Kidney (tissue), 14 donors: ENCODE data around the gene BAG5. TPM values are rescaled to one million over a fixed set of nuclear protein-coding genes. Genes with fewer than 3 reads are reported as not detected.

Source experiments
- DNase-seq, 5 donors: peaks; one replicate each; pipeline ENCODE4 v3.0.0-alpha.2; 2013 to 2020
- FAIRE-seq: peaks from 2 replicates; lab custom pipeline; 2012; peaks lifted over from hg19 to GRCh38; lab: Jason Lieb, UNC
- H3K27ac ChIP-seq, 2 donors: one replicate each; pipeline ENCODE4 v1.7.0; 2013; ENCODE audit warnings: low read depth in 2 of 2, low read length in 2 of 2, inconsistent platforms in 1 of 2
- H3K27me3 ChIP-seq: one replicate; pipeline ENCODE4 v1.7.1; 2013; ENCODE audit warnings: low read length, inconsistent platforms; ENCODE audit not compliant: control insufficient read depth, insufficient read depth
- H3K36me3 ChIP-seq, 3 donors: one replicate each; pipeline versions ENCODE4 v1.7.0 to v1.7.1; 2013; ENCODE audit warnings: low read length in 3 of 3, control low read depth in 1 of 3, inconsistent platforms in 1 of 3; ENCODE audit not compliant: insufficient read depth in 3 of 3, control insufficient read depth in 2 of 3
- H3K4me1 ChIP-seq, 3 donors: one replicate each; pipeline versions ENCODE4 v1.7.0 to v1.7.1; 2013; ENCODE audit warnings: low read length in 3 of 3, inconsistent platforms in 1 of 3, low read depth in 1 of 3; ENCODE audit not compliant: control insufficient read depth in 2 of 3, insufficient read depth in 2 of 3
- H3K4me3 ChIP-seq, 3 donors: one replicate each; pipeline versions ENCODE4 v1.7.0 to v1.8.1; 2013; ENCODE audit warnings: low read length in 3 of 3, control low read depth in 1 of 3, inconsistent platforms in 1 of 3
- H3K9ac ChIP-seq, 3 donors: one replicate each; pipeline versions ENCODE4 v1.7.0 to v1.7.1; 2013; ENCODE audit warnings: low read length in 3 of 3, control low read depth in 1 of 3, inconsistent platforms in 1 of 3
- H3K9me3 ChIP-seq, 3 donors: one replicate each; pipeline versions ENCODE4 v1.7.0 to v1.7.1; 2013; ENCODE audit warnings: low read length in 3 of 3, control low read depth in 1 of 3, inconsistent platforms in 1 of 3; ENCODE audit not compliant: control insufficient read depth in 2 of 3, insufficient read depth in 1 of 3
- intact Hi-C: fragments of 100-400 bp; cut with DNase I; formaldehyde crosslinking; loops from one replicate; pipeline ENCODE4 v1.11.1; 2022
- polyA plus RNA-seq: library from polyadenylated mRNA; stranded (reverse); fragments of 350-450 nt; fragmentation: Illumina TruSeq; extraction: RNeasy Lipid Tissue Mini Kit (QIAGEN cat#74804); gene quantifications from one replicate; pipeline ENCODE4 v1.2.3, GENCODE V29; 2014; ENCODE audit warnings: low read depth, low replicate concordance; ENCODE audit not compliant: insufficient read depth
- total RNA-seq: library from RNA; stranded (reverse); fragmentation: NEBNext Ultra II Directional; extraction: Animal tissue kit (Norgen Biotek cat#: 25700); gene quantifications from one replicate; pipeline ENCODE4 v1.2.1, GENCODE V29; 2021
- TF ChIP-seq, protein P1 (sequence below): IDR thresholded peaks from 3 replicates; pipeline ENCODE4 v1.5.1; 2012; ENCODE audit warnings: mild to moderate bottlenecking, moderate library complexity, borderline replicate concordance; ENCODE audit not compliant: insufficient read depth; ENCODE audit errors: extremely low read depth
- donor health status: control.
- donor health status: control.
- donor health status: control.
- donor health status: control.
- donor health status: control.
- donor health status: DM: yes; HTN: yes; CAD: no.
- donor health status: Normal renal cell carcinoma (clear cell type).

The BAG5 gene
- total and polyA plus RNA-seq, 2 donors from 2014 or later: 17.1 to 64.5 TPM

DNA sequence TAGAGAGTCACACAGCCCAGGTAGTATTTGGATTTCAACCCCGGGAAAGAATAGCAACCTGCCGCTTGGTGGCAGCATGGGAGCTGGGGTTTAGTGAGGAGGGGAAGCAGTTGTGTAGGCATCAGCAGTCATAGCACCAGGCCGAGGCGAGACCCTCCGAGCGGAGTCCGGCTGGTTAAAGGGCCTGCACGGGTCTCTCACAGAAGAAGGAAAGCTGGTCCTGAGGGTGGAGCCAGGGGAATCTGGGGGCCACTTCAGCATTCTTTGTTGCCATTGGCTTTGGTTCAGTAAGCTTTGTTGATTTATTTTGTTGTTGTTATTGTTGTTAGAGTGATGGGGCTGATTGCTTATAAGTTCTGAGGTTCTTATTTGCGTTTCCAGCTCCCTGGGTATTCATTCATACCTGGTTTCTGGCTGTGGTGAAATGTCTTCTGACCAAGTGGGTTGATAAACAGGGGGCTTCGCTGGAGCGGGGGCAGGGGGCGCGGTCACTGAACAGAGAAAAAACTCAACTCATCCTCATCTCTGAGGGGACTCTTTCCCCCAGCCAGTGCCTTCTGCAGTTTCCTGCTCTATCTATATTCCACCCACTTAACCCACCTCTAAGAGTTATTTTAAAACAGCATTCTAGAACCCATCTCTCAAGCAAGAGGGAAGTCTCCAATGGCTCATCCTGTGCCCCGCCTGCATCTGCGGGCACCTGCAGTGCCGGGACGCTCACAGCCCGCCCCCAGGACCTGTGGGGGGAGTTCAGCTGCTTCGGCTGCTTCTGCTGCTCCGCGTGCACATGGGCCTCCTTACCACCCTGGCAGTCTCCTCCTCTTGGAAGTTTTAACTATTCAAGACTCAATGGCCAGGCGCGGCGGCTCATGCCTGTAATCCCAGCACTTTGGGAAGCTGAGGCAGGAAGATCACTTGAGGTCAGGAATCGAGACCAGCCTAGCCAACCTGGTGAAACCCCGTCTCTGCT lies 51.4 kb downstream of the BAG5 start:
- no peaks in the 10 kb centered on the region for H3K9me3 ChIP-seq
- intact Hi-C loops: no loop called here
- no peak overlapping the region for H3K27ac ChIP-seq
- H3K36me3 ChIP-seq: peaks cover 0 to 12% (median 9%) of the 10 kb centered on the region in 3 donors
- H3K27me3 ChIP-seq: no peaks in the 10 kb centered on the region
- H3K4me1 ChIP-seq: peaks cover 2 to 16% (median 11%) of the 10 kb centered on the region in 3 donors
- H3K4me3 ChIP-seq: no peak overlapping the region
- FAIRE-seq (no peak), DNase-seq (no peak)
- H3K9ac ChIP-seq: no peak overlapping the region
- TF ChIP-seq, protein P1, sequence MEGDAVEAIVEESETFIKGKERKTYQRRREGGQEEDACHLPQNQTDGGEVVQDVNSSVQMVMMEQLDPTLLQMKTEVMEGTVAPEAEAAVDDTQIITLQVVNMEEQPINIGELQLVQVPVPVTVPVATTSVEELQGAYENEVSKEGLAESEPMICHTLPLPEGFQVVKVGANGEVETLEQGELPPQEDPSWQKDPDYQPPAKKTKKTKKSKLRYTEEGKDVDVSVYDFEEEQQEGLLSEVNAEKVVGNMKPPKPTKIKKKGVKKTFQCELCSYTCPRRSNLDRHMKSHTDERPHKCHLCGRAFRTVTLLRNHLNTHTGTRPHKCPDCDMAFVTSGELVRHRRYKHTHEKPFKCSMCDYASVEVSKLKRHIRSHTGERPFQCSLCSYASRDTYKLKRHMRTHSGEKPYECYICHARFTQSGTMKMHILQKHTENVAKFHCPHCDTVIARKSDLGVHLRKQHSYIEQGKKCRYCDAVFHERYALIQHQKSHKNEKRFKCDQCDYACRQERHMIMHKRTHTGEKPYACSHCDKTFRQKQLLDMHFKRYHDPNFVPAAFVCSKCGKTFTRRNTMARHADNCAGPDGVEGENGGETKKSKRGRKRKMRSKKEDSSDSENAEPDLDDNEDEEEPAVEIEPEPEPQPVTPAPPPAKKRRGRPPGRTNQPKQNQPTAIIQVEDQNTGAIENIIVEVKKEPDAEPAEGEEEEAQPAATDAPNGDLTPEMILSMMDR: no peak

DNA sequence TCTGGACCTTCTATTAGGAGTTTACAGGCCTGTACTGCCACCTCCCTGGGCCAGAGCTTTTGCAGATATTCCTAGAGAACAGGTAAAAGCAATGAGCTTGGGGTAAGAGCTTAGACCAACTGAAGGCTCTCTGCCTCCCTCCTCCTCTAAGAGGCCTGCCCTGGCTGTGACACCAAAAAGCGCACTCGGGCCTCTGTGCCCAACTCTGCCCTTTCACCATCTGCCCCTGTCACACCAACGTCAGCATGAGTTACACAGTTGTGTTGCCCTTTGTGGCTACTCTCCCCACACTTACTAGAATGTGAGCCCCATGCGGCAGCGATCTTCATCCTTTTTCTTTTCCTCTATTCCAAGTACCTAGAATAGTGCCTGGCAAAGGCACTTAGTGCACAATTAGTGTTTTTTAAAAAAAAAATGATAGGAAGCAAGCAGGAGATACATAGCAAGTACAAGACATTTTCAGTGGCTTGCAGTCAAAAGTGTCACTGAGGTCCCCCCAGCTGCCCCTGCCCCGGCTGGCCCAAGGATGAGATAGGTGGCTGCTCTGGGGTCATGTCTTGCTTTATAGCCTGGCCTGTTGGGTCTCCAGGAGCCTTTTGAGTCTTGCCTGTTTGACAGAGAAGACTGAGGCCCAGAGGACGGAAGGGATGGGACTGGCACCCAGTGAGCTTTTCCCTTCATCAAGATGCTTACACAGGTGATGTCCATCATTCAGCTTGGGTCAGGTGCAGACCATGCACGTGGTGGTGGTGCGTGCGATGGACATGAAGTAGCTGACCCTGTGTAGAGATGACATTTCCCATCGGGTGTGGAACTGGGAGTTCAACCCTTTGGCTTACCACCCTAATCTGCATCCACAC lies 52.4 kb downstream of the BAG5 start:
- peaks cover 0 to 14% (median 9%) of the 10 kb centered on the region in 3 donors for H3K36me3 ChIP-seq
- DNase-seq (no peak), FAIRE-seq (no peak)
- intact Hi-C loops: no loop called here
- TF ChIP-seq, protein P1: no peak
- H3K4me3 ChIP-seq: no peak overlapping the region
- H3K4me1 ChIP-seq: peaks cover 2 to 16% (median 11%) of the 10 kb centered on the region in 3 donors
- H3K27ac ChIP-seq: no peak overlapping the region
- H3K9me3 ChIP-seq: no peaks in the 10 kb centered on the region
- no peaks in the 10 kb centered on the region for H3K27me3 ChIP-seq
- H3K9ac ChIP-seq: no peak overlapping the region

DNA sequence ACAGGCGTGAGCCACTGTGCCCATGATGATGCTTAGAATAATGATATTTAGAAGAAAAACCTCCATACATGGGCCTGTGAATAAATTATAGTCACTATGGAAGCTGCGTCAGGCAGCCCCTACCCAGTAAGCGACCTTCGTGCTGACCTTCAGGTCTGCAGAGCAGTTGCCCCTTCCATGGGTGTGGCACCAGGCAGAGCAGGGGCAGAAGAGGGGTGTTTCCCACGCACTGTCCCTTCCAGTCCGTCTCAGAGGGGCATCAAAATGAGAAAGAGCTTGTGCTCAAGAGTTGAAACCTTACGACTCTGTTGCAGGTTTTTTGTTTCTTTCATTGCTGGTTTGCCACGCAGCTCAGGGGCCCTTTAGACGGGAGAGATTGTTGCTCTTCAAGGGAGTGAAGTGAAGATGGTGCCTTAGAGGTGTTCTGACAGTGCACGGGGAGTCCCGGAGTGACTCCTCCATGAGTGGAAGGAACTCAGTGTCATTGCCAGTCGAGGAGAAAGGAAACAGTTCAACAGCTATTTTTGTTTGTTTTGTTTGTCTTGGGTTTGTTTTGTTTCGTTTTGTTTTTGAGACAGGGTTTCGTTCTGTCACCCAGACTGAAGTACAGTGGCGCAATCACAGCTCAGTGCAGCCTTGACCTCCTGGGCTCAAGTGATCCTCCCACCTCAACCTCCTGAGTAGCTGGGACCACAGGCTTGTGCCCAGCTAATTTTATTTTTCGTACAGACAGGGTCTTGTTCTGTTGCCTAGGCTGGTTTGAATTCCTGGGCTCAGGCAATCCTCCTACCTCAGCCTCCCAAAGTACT lies 53.7 kb downstream of the BAG5 start:
- H3K9me3 ChIP-seq: no peaks in the 10 kb centered on the region
- H3K27ac ChIP-seq: no peak overlapping the region
- intact Hi-C loops: no loop called here
- FAIRE-seq (no peak), DNase-seq (no peak)
- no peak overlapping the region for H3K9ac ChIP-seq
- peaks cover 2 to 13% (median 11%) of the 10 kb centered on the region in 3 donors for H3K4me1 ChIP-seq
- TF ChIP-seq, protein P1: no peak
- peaks cover 0 to 25% (median 19%) of the 10 kb centered on the region in 3 donors for H3K36me3 ChIP-seq
- no peaks in the 10 kb centered on the region for H3K27me3 ChIP-seq
- no peak overlapping the region for H3K4me3 ChIP-seq
